SIG-M5 (cell line): ENCODE data around the gene TMEM258.

Source experiments
- DNase-seq: peaks from one replicate; lab custom pipeline; 2025; lab: John Stamatoyannopoulos, UW

Gene TMEM258

GRCh38 chr11:61820174-61820573, 27.8 kb upstream of the TMEM258 start:
- DNase-seq: no peak

- no peak for DNase-seq
Measured at GRCh38 chr11:61817471-61818202, 25.2 kb upstream of the TMEM258 start.

- DNase-seq: peak; percentile 68
Measured at GRCh38 chr11:61816736-61817455, 24.5 kb upstream of the TMEM258 start, which contains the start of gene FADS1. Gene FADS1 (minus strand): TSS chr11:61817003. CDS start chr11:61816929, 74 bp downstream.

DNA sequence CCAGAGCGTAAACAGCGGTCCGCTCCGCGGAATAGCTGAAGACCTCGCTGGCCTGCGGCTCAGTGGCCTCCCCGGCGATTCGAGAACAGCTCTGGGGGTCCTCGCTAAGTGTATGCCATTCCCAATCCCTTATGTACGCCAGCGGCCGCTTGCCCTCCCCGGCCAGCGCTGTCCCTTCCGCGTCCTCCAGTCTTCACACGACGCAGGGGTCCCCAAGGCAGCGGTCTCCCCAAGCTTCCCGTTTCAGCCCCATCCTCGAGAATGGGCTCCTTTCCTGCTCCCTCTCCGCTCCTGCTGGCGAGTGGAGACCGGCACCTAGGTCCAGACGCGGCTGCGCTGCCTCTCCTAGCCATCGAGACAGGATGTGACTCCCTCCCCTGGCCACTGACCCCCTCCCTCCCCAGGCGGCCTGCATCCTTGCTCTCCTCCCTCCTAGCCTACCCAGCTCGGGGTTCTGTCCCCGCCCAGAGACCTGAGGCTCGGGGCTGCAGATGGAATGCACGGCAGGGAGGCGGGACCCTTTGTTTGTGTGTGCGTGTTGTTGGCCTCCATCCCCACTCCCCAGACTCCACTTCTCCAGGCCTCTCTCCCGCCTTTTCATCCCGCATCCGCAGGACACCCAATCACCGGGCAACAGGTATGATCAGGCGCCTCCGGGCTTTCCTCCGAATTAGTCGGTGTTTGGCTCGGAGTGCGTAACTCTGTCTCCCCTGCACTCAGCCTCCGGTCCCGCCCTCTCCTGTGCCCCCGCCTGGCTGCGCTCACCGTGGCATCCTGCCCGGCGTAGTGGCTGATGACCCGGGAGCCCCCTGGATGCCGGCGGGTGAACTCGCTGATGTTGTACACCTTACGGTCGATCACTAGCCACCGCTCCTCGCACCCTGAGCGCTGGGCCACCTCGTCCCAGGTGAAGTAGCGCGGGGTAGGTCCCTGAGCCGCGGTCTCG, 23.7 kb upstream of the TMEM258 start:
- DNase-seq: no peak

GRCh38 chr11:61814958-61815789, 22.8 kb upstream of the TMEM258 start:
- no peak for DNase-seq

GRCh38 chr11:61814247-61814957, 22.0 kb upstream of the TMEM258 start:
- DNase-seq: no peak

DNA sequence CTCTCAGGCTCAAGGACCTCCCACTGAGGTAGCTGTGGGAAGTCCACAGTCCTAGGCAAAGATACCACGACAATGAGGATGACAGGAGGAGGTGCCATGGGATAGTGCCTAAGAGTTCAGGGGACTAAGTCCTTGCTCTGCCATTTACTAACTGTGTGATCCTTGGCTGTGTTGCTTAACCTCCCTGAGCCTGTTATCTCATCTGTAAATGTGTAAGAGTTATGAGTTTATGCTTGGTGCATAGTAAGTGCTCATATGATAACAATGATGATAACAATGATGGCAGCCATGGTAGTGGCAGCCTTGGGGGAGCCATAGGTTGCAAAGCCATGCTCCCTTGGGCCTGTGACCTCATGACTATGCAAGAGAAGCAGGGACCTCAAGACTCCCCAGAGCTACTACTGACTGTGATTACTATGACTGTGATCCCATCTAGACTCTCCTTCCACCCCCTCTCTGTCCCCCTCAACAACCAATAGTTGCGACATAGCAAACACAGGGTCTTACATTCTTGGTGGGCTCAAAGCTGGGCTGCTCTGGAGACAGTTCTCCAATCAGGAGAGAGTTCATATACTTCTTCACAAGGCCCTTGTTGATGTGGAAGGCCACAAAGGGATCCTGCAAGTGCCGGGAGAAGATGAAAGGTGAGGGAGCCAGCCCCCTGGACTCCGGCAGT, 20.5 kb upstream of the TMEM258 start:
- no peak for DNase-seq

DNA sequence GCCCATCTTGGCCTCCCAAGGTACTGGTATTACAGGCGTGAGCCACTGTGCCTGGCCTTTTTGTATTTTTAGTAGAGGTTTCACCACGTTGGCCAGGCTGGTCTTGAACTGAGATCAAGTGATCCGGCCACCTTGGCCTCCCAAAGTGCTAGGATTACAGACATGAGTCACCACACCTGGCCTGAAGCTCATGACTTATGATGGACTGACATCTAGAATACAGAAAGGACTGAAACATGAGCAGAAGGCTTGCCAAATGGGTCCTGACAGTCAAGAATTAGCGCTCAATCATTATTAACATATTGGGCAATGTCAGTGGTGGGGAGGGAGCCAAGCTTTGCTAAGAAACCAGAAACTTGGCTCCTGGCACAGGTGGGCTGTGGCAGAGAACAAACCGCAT, 19.4 kb upstream of the TMEM258 start:
- no peak for DNase-seq

- no peak for DNase-seq
Measured at GRCh38 chr11:61810671-61811175, 18.3 kb upstream of the TMEM258 start.

GRCh38 chr11:61806785-61807184, 14.4 kb upstream of the TMEM258 start:
- no peak for DNase-seq

DNA sequence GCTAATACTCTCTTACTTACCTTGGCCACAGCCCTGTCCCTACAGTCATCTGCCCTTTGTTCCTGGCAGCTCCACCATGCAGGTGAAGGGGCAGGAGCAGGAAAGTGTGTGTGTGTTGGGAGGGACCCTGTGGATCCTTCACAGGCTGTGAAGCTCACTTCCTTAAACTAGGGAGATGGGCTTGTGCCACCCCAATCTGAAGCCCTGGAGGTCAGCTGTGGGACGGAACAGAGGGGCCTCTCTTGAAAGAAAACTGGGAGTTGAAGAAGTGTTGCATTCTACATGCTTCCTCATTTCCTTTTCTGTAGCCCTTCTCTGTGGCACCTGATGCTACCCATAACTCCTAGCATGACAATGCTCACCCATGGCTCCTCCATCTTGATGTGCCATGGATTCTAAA, 12.7 kb upstream of the TMEM258 start:
- DNase-seq: no peak

DNA sequence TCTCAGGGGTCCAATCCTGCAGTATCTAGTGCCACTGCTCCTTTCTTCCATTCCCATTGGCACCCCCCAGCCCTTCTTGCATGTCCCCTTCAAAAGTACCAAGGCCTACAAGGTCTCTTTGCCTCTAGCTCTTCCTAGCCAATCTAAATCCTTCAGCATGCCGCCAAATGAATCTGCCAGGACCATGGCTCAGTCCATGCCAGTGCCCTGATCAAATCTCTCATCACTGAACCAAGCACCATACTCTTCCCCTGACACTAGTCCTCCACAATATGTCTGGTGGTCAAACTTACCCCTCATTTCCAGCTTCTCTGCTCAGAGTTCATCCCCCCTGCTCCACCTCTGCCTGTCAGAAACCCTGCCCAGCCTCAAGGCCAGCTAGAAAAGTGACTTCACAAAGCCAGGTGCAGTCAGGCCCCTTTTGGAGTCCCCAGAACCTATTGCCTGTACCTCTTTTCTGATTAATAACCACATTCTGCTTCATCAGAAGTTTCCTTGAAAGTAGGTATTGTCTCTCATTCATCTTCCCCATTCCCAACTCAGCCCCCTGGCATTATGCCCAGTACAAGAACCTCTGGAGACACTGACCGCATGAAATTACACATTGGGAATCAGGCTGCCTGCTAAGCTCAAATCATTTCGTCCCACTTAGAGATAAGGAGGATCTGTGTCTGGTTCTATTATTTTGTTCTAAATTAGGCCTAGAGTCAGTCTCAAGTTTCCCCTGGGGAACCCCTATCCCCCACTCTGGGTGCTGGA, 11.7 kb upstream of the TMEM258 start:
- DNase-seq: no peak

GRCh38 chr11:61802605-61803004, 10.2 kb upstream of the TMEM258 start:
- no peak for DNase-seq

- no peak for DNase-seq
Measured at GRCh38 chr11:61800331-61801281, 8.2 kb upstream of the TMEM258 start.

GRCh38 chr11:61799665-61800284, 7.4 kb upstream of the TMEM258 start:
- DNase-seq: no peak

DNA sequence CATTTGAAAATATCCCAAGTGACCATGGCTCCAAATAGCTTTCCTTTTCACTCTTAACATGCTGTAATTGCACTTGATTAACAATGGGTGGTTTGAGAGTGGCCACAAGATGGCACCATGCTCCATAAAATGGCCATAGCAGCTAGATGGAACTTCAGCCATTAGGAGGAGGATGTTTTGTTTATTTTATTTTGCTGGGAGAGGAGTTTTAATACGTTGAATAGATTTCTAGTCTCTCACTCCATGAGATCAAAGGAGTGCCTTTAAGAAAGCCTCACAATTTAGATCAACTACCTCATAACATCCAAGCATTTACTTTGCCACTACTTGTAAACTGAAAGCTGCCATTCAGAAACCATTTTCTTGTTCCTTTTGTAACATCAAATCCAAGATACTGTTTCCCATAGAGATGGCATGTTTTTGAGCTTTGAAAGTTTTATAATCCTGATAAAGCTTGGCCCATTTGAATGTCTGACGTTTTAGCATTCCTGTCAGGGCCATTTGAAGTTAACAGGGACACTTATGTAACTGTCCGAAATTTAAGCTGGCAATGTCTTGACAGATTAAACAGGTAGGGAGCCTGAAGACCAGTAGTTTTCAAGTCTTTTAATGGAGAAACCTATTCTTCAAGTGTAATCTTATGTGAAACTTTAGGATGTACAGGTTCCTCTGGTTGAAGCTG, 5.0 kb upstream of the TMEM258 start:
- DNase-seq: no peak
